GM12878 (cell line): ENCODE data around the gene ACP3. TPM values are rescaled to one million over a fixed set of nuclear protein-coding genes. Genes with fewer than 3 reads are reported as not detected.

Experiments used
- ATAC-seq: fragments of 200-7000 bp; cut with Tn5 transposase; 3 replicates; pipeline ENCODE4 v1.9.1; 2020; ENCODE audit warnings: mild to moderate bottlenecking, moderate library complexity
- BruUV-seq: library from RNA; stranded (reverse); fragments of 400-500 nt; replicated peaks from 2 replicates; lab custom pipeline; 2021; lab: Mats Ljungman, UMichigan
- CTCF ChIA-PET: fragments of 300-600 bp; sonication (Branson Sonifier 250); formaldehyde crosslinking; extraction: SDS; loops from one replicate; lab custom pipeline; 2021; ENCODE audit warnings: inconsistent platforms; lab: Yijun Ruan, JAX
- POLR2A ChIA-PET: fragments of 350-600 bp; formaldehyde crosslinking; extraction: SDS; loops from one replicate; lab custom pipeline; 2021; ENCODE audit warnings: inconsistent platforms; lab: Charles Lee
- RAD21 ChIA-PET: fragments of 300-600 bp; sonication (Branson Sonifier 250); formaldehyde crosslinking; loops from one replicate; lab custom pipeline; 2023; ENCODE audit warnings: antibody characterized with exemption; ENCODE audit not compliant: unreplicated experiment; lab: Charles Lee
- SMC1A ChIA-PET: fragments of 300-600 bp; sonication (Branson Sonifier 250); formaldehyde crosslinking; loops from one replicate; lab custom pipeline; 2023; ENCODE audit not compliant: unreplicated experiment, uncharacterized antibody; lab: Charles Lee
- DNase-seq: peaks from one replicate; pipeline ENCODE4 v3.0.0-alpha.2; 2011; ENCODE audit warnings: low read depth, low spot score
- FAIRE-seq: peaks from 3 replicates; lab custom pipeline; 2011; peaks lifted over from hg19 to GRCh38; lab: Jason Lieb, UNC
- H2AFZ ChIP-seq: 2 replicates; pipeline ENCODE4 v1.6.0; 2011; ENCODE audit warnings: low read depth, low read length, control low read depth; ENCODE audit not compliant: control insufficient read depth
- H3K27ac ChIP-seq: 2 replicates; pipeline ENCODE4 v1.5.1; 2011; ENCODE audit warnings: control low read depth; ENCODE audit not compliant: control insufficient read depth, insufficient read depth
- H3K27me3 ChIP-seq, 2 experiments: replicated peaks in 1 of 2; 2 replicates each; pipeline versions ENCODE4 v1.6.0 to v1.6.1; 2011; ENCODE audit warnings: low read length in 1 of 2; ENCODE audit not compliant: control insufficient read depth in 2 of 2, insufficient read depth in 2 of 2
- H3K36me3 ChIP-seq, 2 experiments: 2 replicates each; pipeline ENCODE4 v1.5.1; 2011; ENCODE audit warnings: low read length in 1 of 2; ENCODE audit not compliant: control insufficient read depth in 2 of 2, insufficient read depth in 2 of 2
- H3K4me1 ChIP-seq: 2 replicates; pipeline ENCODE4 v1.6.1; 2011; ENCODE audit warnings: mild to moderate bottlenecking, low read length, moderate library complexity, mixed read lengths; ENCODE audit not compliant: control insufficient read depth, insufficient read depth
- H3K4me2 ChIP-seq: 2 replicates; pipeline ENCODE4 v1.6.0; 2011; ENCODE audit warnings: control low read depth; ENCODE audit not compliant: control insufficient read depth, insufficient read depth
- H3K4me3 ChIP-seq: fragments of 200-600 bp; sonication (generic); 2 replicates; pipeline ENCODE4 v1.5.1; 2016
- H3K79me2 ChIP-seq: 2 replicates; pipeline ENCODE4 v1.6.0; 2011; ENCODE audit warnings: low read length; ENCODE audit not compliant: control insufficient read depth, insufficient read depth
- H3K9ac ChIP-seq: 2 replicates; pipeline ENCODE4 v1.8.0; 2011; ENCODE audit warnings: low read length, control low read depth, mixed read lengths; ENCODE audit not compliant: control insufficient read depth, insufficient read depth
- H3K9me3 ChIP-seq: replicated peaks from 3 replicates; pipeline ENCODE4 v1.5.1; 2011; ENCODE audit warnings: mild to moderate bottlenecking, low read length; ENCODE audit not compliant: control insufficient read depth, insufficient read depth
- H4K20me1 ChIP-seq: 2 replicates; pipeline ENCODE4 v1.6.0; 2011; ENCODE audit not compliant: control insufficient read depth, insufficient read depth
- BCL11A ChIP-seq: IDR thresholded peaks from 2 replicates; pipeline ENCODE4 v1.6.1; 2011; ENCODE audit warnings: low read depth, low read length
- CBX3 ChIP-seq: fragments of 200-600 bp; sonication (generic); IDR thresholded peaks from 2 replicates; pipeline ENCODE4 v1.6.1; 2016; ENCODE audit warnings: low read depth, borderline replicate concordance
- CBX5 ChIP-seq: sonication (generic); IDR thresholded peaks from 2 replicates; pipeline ENCODE4 v1.6.1; 2016; ENCODE audit warnings: low read depth, moderate library complexity, mild to moderate bottlenecking, inconsistent platforms
- CEBPB ChIP-seq, 2 experiments: fragments of 150-350 bp in 1 of 2; IDR thresholded peaks; 2 replicates each; pipeline ENCODE4 v1.6.1; 2012 to 2014; ENCODE audit warnings: low read depth in 2 of 2, low read length in 2 of 2, borderline replicate concordance in 1 of 2, inconsistent platforms in 1 of 2
- CREM ChIP-seq: IDR thresholded peaks from 2 replicates; pipeline ENCODE4 v1.6.1; 2014; ENCODE audit warnings: antibody characterized with exemption, low read depth
- IRF4 ChIP-seq: IDR thresholded peaks from 2 replicates; pipeline ENCODE4 v1.6.1; 2011; ENCODE audit warnings: low read depth, low read length
- JUND ChIP-seq: IDR thresholded peaks from 2 replicates; pipeline ENCODE4 v1.6.1; 2012; ENCODE audit warnings: low read depth, mild to moderate bottlenecking, low read length, improper control_type of control experiment, moderate library complexity
- MTA2 ChIP-seq: fragments of 450-650 bp; IDR thresholded peaks from 2 replicates; pipeline ENCODE4 v1.6.1; 2016; ENCODE audit warnings: low read depth, mild to moderate bottlenecking, moderate library complexity
- MYC ChIP-seq: IDR thresholded peaks from 2 replicates; pipeline ENCODE4 v1.6.1; 2011; ENCODE audit warnings: mild to moderate bottlenecking, low read length, moderate library complexity, inconsistent platforms; ENCODE audit not compliant: insufficient read depth, insufficient replicate concordance, insufficient read length, severe bottlenecking
- POU2F2 ChIP-seq: IDR thresholded peaks from 3 replicates; pipeline ENCODE4 v1.6.1; 2011; ENCODE audit warnings: low read depth, mild to moderate bottlenecking, low read length, borderline replicate concordance
- STAT3 ChIP-seq: IDR thresholded peaks from 2 replicates; pipeline ENCODE4 v1.6.1; 2011; ENCODE audit warnings: low read depth, low read length, improper control_type of control experiment
- ZNF274 ChIP-seq: IDR thresholded peaks from one replicate; pipeline ENCODE4 v1.8.0; 2011; ENCODE audit not compliant: insufficient read length, insufficient read depth
- ZNF384 ChIP-seq: IDR thresholded peaks from 2 replicates; pipeline ENCODE4 v1.6.1; 2012; ENCODE audit warnings: low read depth, mild to moderate bottlenecking, low read length, improper control_type of control experiment, borderline replicate concordance
- WGBS: methylation state at CpG from one replicate; pipeline ENCODE4 v1.1.6; 2016; ENCODE audit warnings: low lambda C conversion rate; ENCODE audit not compliant: insufficient replicate concordance, insufficient coverage; ENCODE audit errors: missing lambda C conversion rate; 5-methylcytosine and 5-hydroxymethylcytosine counted together
- in situ Hi-C: fragments of 300-500 bp; cut with MboI; formaldehyde crosslinking; loops from 9 replicates; pipeline ENCODE4 v1.14.3; 2018; ENCODE audit warnings: mixed read lengths
- intact Hi-C: fragments of 100-400 bp; cut with micrococcal nuclease; formaldehyde crosslinking; loops from one replicate; pipeline ENCODE4 v1.14.2; 2022; ENCODE audit not compliant: unreplicated experiment
- polyA plus RNA-seq, 11 experiments: library from polyadenylated mRNA; depleted of rRNA in 4 of 11; unstranded in 6 of 11; stranded (reverse) in 5 of 11; fragments of >200 nt; fragmentation: Nextera tagmentation in 4 of 11; fragmentation: Illumina TruSeq in 1 of 11; extraction: Ambion mirVana in 4 of 11; extraction: Trizol in 1 of 11; gene quantifications; 1 replicate in 1 of 11; 2 replicates in 10 of 11; pipeline versions ENCODE4 v1.2.1 to v1.2.3, GENCODE V29; 2011 to 2016; ENCODE audit warnings: inconsistent platforms in 2 of 11, missing spikeins in 2 of 11, low read depth in 1 of 11
- total RNA-seq, 4 experiments: library from RNA; depleted of rRNA in 3 of 4; stranded (reverse); fragments of >200 nt in 3 of 4; fragmentation: Illumina TruSeq in 1 of 4; extraction: Trizol in 1 of 4; gene quantifications; 2 replicates each; pipeline versions ENCODE4 v1.2.1 to v1.2.3, GENCODE V29; 2013 to 2021
- TF ChIP-seq, protein P1 (sequence below): IDR thresholded peaks from 2 replicates; pipeline ENCODE4 v1.6.1; 2012; ENCODE audit warnings: low read depth, low read length, improper control_type of control experiment
- TF ChIP-seq, protein P2 (sequence below): IDR thresholded peaks from 2 replicates; pipeline ENCODE4 v1.6.1; 2011; ENCODE audit warnings: borderline replicate concordance, low read depth, mild to moderate bottlenecking, moderate library complexity, mixed read lengths, low read length; ENCODE audit not compliant: insufficient read depth; ENCODE audit errors: extremely low read length

ACP3 gene
- total and polyA plus RNA-seq, 10 of the 15 experiments (the other 5 are each of a cell fraction or from before 2014, with no cell fraction given), result 0.05 to 0.41 TPM; not detected in 8

DNA sequence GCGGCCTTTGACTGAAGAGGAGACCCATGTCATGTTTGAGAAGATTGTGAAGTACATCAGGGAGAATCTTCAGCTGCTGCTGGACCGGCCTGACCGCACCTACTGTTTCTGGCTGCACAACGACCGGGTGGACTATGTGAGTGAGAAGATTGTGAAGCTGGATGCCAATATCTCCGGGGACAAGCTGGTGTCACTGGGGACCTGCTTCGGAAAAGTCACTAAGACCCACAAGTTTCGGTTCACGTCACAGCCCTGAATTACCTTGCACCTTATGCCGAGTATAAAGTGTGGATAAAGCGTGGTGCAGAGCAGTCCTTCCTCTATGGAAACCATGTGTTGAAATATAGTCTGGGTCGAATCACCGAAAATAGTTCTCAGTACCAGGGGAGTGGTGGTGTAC, 84.0 kb downstream of the ACP3 start:
- SMC1A ChIA-PET, result interaction anchor here (1.4 to 6.3 kb wide), 2 partner anchors 49 to 242 kb away, joined by 4 to 92 read pairs; no protein-coding TSS in a partner anchor
- Histone ChIP-seq H3K27me3 (no peaks in the 10 kb centered on the region; a peak in 1 of 4 replicates), H2AFZ (no peak overlapping the region; the same call in 1 of the 2 replicates), H3K9ac (no peak overlapping the region), H3K9me3 (no peaks in the 10 kb centered on the region; the same call in 2 of the 3 replicates), H3K27ac (no peak overlapping the region), H3K4me2 (no peak overlapping the region), H3K4me3 (no peak overlapping the region), H3K36me3 (no peaks in the 10 kb centered on the region), H3K4me1 (peaks cover 5% of the 10 kb centered on the region; the same call in 1 of the 2 replicates), H4K20me1 (no peaks in the 10 kb centered on the region), H3K79me2 (no peaks in the 10 kb centered on the region)
- intact Hi-C loops, result no loop called here
- DNase-seq (no peak), FAIRE-seq (no peak), ATAC-seq (no peak)
- BruUV-seq, result no TSS peak
- RAD21 ChIA-PET, result interaction anchor here (1.0 to 1.2 kb wide), 3 partner anchors 25 to 191 kb away, joined by 3 to 8 read pairs (median 4); no protein-coding TSS in a partner anchor
- POLR2A ChIA-PET, result no interaction called here
- CTCF ChIA-PET, result interaction anchor here (1.2 to 7.9 kb wide), 2 partner anchors 49 to 70 kb away, joined by 4 to 195 read pairs; no protein-coding TSS in a partner anchor
- TF ChIP-seq MYC (no peak), MTA2 (no peak)
- 10% methylated on average over 13 of the region's 13 CpGs for WGBS
- in situ Hi-C loops, result loop anchor here (5.0 kb wide), 2 partner anchors 54 to 144 kb away; no protein-coding TSS in a partner anchor

DNA sequence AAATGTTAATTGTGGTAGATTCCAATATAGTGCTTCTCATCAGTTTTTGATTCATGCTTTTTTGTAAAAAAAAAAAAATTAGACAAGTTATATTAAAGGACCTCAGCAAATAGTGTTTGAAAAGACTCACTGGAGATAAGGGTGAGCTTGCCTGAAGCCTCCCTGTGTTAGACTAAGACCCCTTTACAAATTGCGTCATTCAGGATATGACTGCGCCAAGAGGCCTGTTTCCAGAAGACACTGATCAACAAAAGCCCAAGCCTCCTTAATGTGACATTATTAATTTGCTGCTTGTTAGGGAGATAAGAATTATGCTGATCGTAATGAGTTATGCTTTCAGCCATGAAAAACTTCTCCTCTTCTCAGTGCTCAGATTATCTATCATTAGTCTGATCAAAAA, 87.1 kb downstream of the ACP3 start:
- no peak overlapping the region for H3K9ac ChIP-seq
- intact Hi-C loops, result no loop called here

More for the DNA sequence above, 87.1 kb downstream of the ACP3 start:
- ATAC-seq (no peak), DNase-seq (no peak), FAIRE-seq (no peak)
- Histone ChIP-seq H3K4me1 (peaks cover 5% of the 10 kb centered on the region; the same call in 1 of the 2 replicates), H3K9me3 (no peaks in the 10 kb centered on the region), H3K4me2 (no peak overlapping the region), H3K36me3 (no peaks in the 10 kb centered on the region), H4K20me1 (no peaks in the 10 kb centered on the region), H3K79me2 (no peaks in the 10 kb centered on the region), H3K27ac (no peak overlapping the region), H3K27me3 (no peaks in the 10 kb centered on the region; a peak in 1 of 4 replicates), H3K4me3 (no peak overlapping the region), H2AFZ (no peak overlapping the region)
- BruUV-seq, result no TSS peak
- RAD21 ChIA-PET, result no interaction called here
- SMC1A ChIA-PET, result interaction anchor here (0.6 to 1.4 kb wide), 3 partner anchors 31 to 80 kb away, joined by 3 read pairs; no protein-coding TSS in a partner anchor
- TF ChIP-seq POU2F2 (no peak), JUND (no peak), CREM (no peak), CBX3 (no peak), ZNF384 (no peak), ZNF274 (no peak), CBX5 (no peak), CEBPB (IDR thresholded peaks at IDR 0.05; ENCODE audit: borderline replicate concordance in 1 of 2, low read depth in 2 of 2, low read length in 2 of 2) (no peak), IRF4 (no peak), BCL11A (no peak), STAT3 (no peak)
- TF ChIP-seq, protein P1, sequence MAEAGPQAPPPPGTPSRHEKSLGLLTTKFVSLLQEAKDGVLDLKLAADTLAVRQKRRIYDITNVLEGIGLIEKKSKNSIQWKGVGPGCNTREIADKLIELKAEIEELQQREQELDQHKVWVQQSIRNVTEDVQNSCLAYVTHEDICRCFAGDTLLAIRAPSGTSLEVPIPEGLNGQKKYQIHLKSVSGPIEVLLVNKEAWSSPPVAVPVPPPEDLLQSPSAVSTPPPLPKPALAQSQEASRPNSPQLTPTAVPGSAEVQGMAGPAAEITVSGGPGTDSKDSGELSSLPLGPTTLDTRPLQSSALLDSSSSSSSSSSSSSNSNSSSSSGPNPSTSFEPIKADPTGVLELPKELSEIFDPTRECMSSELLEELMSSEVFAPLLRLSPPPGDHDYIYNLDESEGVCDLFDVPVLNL, result no peak
- TF ChIP-seq, protein P2, sequence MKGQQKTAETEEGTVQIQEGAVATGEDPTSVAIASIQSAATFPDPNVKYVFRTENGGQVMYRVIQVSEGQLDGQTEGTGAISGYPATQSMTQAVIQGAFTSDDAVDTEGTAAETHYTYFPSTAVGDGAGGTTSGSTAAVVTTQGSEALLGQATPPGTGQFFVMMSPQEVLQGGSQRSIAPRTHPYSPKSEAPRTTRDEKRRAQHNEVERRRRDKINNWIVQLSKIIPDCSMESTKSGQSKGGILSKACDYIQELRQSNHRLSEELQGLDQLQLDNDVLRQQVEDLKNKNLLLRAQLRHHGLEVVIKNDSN, result no peak
- POLR2A ChIA-PET, result interaction anchor here (0.7 kb wide), 1 partner anchor 219 kb away, joined by 3 read pairs; no protein-coding TSS in a partner anchor
- CTCF ChIA-PET, result interaction anchor here (1.0 kb wide), 1 partner anchor 238 kb away, joined by 3 read pairs; no protein-coding TSS in a partner anchor
- in situ Hi-C loops, result loop anchor here (5.0 kb wide), 2 partner anchors 57 to 147 kb away; no protein-coding TSS in a partner anchor
- 96% methylated on average over 3 of the region's 3 CpGs for WGBS
